ENCODE measurements around the gene TCTN1. TPM values are rescaled to one million over a fixed set of nuclear protein-coding genes. Genes with fewer than 3 reads are reported as not detected.

Gene TCTN1
- total and polyA plus RNA-seq, 2 of the 4 experiments (the other 2 are of a cell fraction): 11.7 to 18.8 TPM

GRCh38 chr12:110574044-110574443, 39.9 kb upstream of the TCTN1 start:
- intact Hi-C loops (cut with micrococcal nuclease) (no loop called here), dilution Hi-C loops (cut with HindIII; ENCODE audit: low sequenced_read_pairs, unreplicated experiment) (no loop called here), in situ Hi-C loops (cut with MboI; ENCODE audit: low sequenced_read_pairs) (no loop called here)
- Histone ChIP-seq H3K9me3 (ENCODE audit: control insufficient read depth, insufficient read depth, low read length) (peaks cover 8% of the 10 kb centered on the region), H2BK5ac (ENCODE audit: low read depth, low read length, poor library complexity, severe bottlenecking) (no peak overlapping the region), H4K5ac (ENCODE audit: low read depth, low read length) (no peak overlapping the region), H3K9ac (ENCODE audit: low read depth, low read length) (no peak overlapping the region), H3K56ac (ENCODE audit: extremely low read depth, insufficient read depth, low read length) (no peak overlapping the region), H2BK20ac (ENCODE audit: low read depth, low read length) (no peak overlapping the region), H4K20me1 (ENCODE audit: insufficient read depth, low read length) (peaks cover 33% of the 10 kb centered on the region), H3K4me1 (ENCODE audit: control insufficient read depth, insufficient read depth, low read length) (peaks cover 8% of the 10 kb centered on the region), H2BK120ac (ENCODE audit: low read depth, low read length) (no peak overlapping the region), H3K79me1 (ENCODE audit: low read depth in 1 of 2, low read length in 2 of 2) (peaks cover 11 to 38% of the 10 kb centered on the region in 2 experiments), H3K9me1 (ENCODE audit: insufficient read depth, low read length) (peaks cover 7% of the 10 kb centered on the region), H3K4ac (ENCODE audit: low read depth, low read length) (no peak overlapping the region), H3K4me2 (ENCODE audit: low read depth, low read length) (no peak overlapping the region), H3K27me3 (ENCODE audit: control insufficient read depth, insufficient read depth, low read length) (no peaks in the 10 kb centered on the region), H2AFZ (replicated peaks; ENCODE audit: low read length, poor library complexity) (no peak overlapping the region), H2AK9ac (replicated peaks; ENCODE audit: low read depth, low read length, poor library complexity) (no peak overlapping the region), H3K27ac (ENCODE audit: insufficient read depth, low read length) (no peak overlapping the region), H2AK5ac (ENCODE audit: low read depth, low read length) (no peak overlapping the region), H2BK15ac (ENCODE audit: low read depth, low read length) (no peak overlapping the region), H4K8ac (ENCODE audit: low read depth in 2 of 2, low read length in 2 of 2) (no peak overlapping the region), H3K14ac (replicated peaks; ENCODE audit: low read depth, low read length) (no peak overlapping the region), H3K23ac (ENCODE audit: low read depth, low read length) (no peak overlapping the region), H3K18ac (ENCODE audit: low read depth, low read length) (no peak overlapping the region), H3K36me3 (ENCODE audit: control insufficient read depth, insufficient read depth, low read length) (0 out of 2 replicates have a peak, but pooled peaks cover 2% of the 10 kb centered on the region), H4K91ac (ENCODE audit: insufficient read depth, low read depth, low read length) (no peak overlapping the region), H3K4me3 (ENCODE audit: insufficient read depth, low read depth, low read length) (no peak overlapping the region)
- POLR2A ChIA-PET (ENCODE audit: unreplicated experiment): no interaction called here
- CTCF ChIA-PET: interaction anchor here (0.6 to 2.1 kb wide), 2 partner anchors 10 to 22 kb away, joined by 3 to 7 read pairs; no protein-coding TSS in a partner anchor
- ATAC-seq (ENCODE audit: low read depth) (no peak), DNase-seq (no peak)
- no CpG with 5 or more reads among the region's 1 CpG for WGBS, 2 experiments (ENCODE audit: extremely low coverage in 2 of 2, insufficient read length in 1 of 2)
- BruUV-seq (replicated peaks): no TSS peak
- TF ChIP-seq RAD21 (IDR thresholded peaks at IDR 0.05; ENCODE audit: low read length): no peak
- TF ChIP-seq CTCF (conservative IDR thresholded peaks at IDR 0.05; ENCODE audit: low read depth, low read length): no peak
- no peak for TF ChIP-seq MAZ (IDR thresholded peaks at IDR 0.05; ENCODE audit: borderline replicate concordance, low read depth, low read length)
- TF ChIP-seq SMC3 (IDR thresholded peaks at IDR 0.05; ENCODE audit: low read depth, low read length): no peak
- no peak for TF ChIP-seq CEBPB (IDR thresholded peaks at IDR 0.05; ENCODE audit: low read depth, low read length)
- TF ChIP-seq RFX5 (IDR thresholded peaks at IDR 0.05; ENCODE audit: low read depth, low read length): no peak
- TF ChIP-seq CHD1 (IDR thresholded peaks at IDR 0.05; ENCODE audit: low read depth, low read length): no peak
- no peak for TF ChIP-seq RCOR1 (IDR thresholded peaks at IDR 0.05; ENCODE audit: insufficient replicate concordance, low read length)
- TF ChIP-seq MXI1 (IDR thresholded peaks at IDR 0.05; ENCODE audit: borderline replicate concordance, low read depth, low read length): no peak
- TF ChIP-seq MAFK (IDR thresholded peaks at IDR 0.05; ENCODE audit: low read depth, low read length): no peak
- no peak for TF ChIP-seq BHLHE40 (IDR thresholded peaks at IDR 0.05; ENCODE audit: low read depth, low read length)
- no peak for TF ChIP-seq NFE2L2 (IDR thresholded peaks at IDR 0.05; ENCODE audit: low read depth, low read length)

All from IMR-90 (cell line).